Measurements from ENCODE around the gene FASTK. TPM values are rescaled to one million over a fixed set of nuclear protein-coding genes. Genes with fewer than 3 reads are reported as not detected.
A peak's percentile ranks its signal among the peaks of the same experiment; 100 is the strongest.
"Not testable (repeated sequence)": the region's sequence is repeated elsewhere in the genome, so short reads cannot be mapped to it uniquely, and the experiment has no call there.

The FASTK gene
- total RNA-seq, 1 experiment from 2014 or later, result 86.5 TPM

DNA sequence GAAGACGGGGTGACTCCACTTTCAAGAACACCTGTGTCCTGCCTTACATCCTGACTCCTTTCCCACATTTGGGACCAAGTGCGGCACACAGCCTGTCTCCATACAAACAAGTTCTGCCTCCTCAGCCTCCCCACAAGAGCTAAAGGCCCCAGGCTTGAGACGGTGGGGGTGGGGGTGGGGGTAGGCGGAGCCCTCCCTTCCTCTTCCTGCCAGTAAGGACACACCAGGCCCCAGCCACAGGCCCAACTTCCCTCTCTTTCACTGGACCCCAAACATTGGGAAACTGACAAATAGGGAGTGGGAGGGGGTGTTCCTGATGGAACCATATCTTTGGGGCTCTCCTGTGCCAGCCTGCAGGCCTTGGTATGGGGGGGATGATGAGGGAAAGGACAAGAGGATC is 27.5 kb downstream of the FASTK start:
- no peak for DNase-seq (ENCODE audit: low read depth)

DNA sequence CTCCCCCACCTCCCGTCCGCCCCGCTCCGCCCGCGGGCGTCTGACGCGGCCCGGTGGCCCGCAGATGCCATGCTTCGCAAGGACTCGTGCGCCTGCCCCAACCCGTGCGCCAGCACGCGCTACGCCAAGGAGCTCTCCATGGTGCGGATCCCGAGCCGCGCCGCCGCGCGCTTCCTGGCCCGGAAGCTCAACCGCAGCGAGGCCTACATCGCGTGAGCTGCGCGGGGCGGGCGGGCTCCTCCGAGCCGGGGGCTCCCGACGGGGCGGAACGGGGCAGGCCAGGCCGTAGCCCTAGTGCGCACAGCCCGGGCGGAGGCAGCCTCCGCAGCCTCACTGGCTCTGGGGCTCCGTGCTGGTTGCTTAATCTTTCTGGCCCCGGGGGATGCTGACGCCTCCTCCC is 29.5 kb downstream of the FASTK start:
- no peak for DNase-seq (ENCODE audit: low read depth)

DNA sequence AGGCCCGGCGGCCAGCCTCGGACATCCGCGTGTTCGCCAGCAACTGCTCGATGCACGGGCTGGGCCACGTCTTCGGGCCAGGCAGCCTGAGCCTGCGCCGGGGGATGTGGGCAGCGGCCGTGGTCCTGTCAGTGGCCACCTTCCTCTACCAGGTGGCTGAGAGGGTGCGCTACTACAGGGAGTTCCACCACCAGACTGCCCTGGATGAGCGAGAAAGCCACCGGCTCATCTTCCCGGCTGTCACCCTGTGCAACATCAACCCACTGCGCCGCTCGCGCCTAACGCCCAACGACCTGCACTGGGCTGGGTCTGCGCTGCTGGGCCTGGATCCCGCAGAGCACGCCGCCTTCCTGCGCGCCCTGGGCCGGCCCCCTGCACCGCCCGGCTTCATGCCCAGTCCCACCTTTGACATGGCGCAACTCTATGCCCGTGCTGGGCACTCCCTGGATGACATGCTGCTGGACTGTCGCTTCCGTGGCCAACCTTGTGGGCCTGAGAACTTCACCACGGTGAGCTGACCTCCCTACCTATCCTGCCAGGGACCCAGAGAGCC is 31.6 kb downstream of the FASTK start:
- DNase-seq (ENCODE audit: low read depth), result no peak

DNA sequence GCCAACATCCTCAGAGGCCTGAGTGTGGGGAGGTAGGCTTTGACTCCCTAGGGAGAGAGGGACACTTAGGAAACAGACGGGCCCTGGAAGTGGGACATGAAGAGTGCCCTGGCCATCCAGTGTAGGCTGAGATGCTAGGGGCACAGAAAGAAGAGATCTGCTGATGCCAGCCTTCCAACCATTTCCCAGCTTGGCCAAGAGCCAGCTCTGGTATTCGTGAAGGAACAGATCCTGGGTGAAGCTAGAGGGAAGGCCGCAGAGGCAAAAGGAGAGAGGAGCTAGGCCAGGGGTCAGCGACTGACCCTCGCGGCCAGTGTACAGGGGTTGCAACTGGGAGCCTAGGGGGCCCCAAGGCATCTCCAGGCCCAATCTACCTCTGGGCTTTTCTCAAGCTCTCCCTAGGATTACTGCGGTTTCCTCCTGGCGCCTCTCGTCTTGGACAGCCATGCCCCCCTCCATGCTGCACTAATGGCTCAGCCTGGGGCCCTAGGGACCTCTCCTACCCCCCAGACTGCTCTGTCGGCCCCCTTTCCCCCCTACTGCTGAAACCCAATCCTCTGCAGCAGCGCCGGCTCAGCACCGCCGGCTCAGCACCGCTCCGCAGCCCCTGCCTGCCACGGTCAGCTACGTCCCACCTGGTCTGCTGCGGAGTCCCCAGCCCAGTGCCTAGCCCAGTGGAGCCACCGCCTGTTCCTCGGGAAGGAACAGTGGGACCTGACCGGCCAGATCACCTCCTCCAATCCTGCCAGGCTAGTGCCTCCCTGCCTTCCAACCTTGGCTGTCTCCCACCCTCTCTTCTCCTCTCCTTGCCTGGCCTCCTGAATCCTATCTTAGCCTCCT is 32.4 kb downstream of the FASTK start, which contains the start of gene ASIC3:
TSS of gene ASIC3 (plus strand) at position 556 of the 840 bp plus-strand sequence. CDS start 355 bp downstream, outside the sequence.
- no peak for DNase-seq (ENCODE audit: low read depth)

DNA sequence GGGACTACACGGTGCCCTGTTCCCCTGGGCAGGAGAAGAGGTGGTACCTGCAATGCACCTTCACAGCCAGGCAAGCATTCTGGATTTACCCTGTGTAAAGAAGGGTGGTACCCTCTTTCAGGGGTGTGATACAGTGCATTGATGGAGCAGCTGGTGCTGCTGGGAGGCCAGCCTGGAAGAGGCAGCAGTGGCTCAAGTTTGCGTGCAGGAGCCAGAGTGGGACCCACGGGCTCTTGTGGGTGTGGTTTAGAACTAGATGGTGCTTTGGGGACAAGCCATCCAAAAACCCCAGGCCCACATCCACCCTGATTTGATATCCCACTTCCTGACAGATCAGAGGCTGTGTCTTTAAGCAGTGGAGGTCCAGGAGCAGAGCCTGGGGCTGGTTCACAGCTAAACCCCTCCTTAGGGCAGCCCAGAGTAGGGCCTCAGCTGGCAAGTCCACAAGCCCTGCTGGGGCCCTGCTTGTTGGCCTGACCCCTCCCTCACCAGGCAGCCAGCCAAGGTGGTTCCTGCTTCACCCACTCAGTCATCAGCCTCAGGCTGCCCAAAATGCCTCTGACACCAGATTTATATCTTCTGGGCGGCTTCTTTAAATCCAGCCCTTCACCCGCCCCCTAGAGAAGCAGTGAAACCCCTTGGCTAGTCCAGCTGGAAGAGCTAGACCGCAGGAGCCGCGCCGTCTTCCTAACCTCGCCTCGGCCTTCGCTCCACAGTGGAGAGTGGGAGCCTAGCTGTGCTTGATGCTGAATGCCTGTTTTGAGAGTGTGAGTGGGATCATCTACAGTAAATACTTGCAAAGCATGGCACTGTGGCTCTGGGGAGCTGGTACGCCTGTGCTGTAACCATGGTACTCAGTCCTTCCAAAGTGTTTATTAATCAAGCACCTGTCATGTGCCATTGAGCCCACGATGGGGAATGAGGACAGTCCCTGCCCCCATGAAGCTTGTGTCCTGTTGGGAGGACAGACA is 33.7 kb downstream of the FASTK start:
- peak; percentile 34 for DNase-seq (ENCODE audit: low read depth)

DNA sequence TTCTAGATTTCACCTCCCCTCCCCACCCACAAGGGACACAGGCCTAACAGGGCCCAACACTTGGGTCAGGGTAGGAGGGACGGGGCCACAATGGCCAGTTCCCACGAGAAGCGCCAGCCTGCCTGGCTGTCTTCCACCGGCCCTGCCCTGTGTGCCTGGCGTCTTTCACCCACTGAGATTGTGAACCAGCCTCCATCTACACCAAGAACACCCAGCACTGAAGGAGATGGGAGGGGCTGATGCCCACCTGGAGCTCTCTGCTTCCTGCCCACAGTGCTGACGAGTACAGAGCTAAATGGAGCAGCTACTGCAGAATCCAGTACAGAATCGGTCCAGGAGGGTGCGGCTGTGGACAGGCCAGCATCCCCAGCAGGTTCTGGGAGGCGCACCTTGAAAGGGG is 34.6 kb downstream of the FASTK start:
- no peak for DNase-seq (ENCODE audit: low read depth)

DNA sequence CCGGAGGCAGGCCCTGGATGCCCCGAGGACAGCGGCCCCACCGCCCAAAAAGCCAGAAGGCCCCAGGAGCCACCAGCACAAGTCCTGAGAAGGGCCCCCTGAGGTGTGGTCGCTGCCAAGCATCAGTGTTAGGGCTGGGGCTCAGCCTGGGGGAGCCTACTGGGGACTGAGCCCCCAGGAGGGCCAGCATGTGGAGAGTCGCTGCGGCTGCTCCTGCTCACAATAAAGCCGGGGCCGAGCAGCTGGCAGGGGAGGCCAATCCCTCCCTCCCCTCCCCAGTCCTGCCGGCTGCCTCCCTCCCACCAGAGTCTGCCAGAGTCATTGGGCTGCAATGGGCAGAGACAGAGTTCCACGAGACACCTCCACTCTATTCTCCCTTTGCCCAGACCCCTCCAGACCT is 35.3 kb downstream of the FASTK start:
- no peak for DNase-seq (ENCODE audit: low read depth)

DNA sequence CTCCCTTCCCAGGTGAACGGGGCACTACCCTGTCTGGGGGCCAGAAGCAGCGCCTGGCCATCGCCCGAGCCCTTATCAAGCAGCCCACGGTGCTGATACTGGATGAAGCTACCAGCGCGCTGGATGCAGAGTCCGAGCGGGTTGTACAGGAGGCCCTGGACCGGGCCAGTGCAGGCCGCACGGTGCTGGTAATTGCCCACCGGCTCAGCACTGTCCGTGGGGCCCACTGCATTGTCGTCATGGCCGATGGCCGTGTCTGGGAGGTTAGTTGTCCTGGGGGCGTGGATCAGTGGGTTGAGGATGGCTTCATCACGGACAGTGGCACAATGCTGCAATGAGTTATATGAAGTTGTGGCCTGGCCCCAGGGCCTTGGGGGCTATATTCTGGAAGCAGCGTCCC is 36.6 kb downstream of the FASTK start:
- no peak for DNase-seq (ENCODE audit: low read depth)

DNA sequence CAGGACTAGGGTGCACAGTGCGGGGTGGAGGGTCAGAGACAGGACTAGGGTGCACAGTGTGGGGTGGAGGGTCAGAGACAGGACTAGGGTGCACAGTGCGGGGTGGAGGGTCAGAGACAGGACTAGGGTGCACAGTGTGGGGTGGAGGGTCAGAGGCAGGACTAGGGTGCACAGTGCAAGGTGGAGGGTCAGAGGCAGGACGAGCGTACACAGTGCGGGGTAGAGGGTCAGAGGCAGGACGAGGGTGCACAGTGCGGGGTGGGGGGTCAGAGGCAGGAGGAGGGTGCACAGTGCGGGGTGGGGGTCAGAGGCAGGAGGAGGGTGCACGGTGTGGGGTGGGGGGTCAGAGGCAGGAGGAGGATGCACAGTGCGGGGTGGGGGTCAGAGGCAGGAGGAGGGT is 37.2 kb downstream of the FASTK start:
- DNase-seq (ENCODE audit: low read depth), result not testable (repeated sequence)

DNA sequence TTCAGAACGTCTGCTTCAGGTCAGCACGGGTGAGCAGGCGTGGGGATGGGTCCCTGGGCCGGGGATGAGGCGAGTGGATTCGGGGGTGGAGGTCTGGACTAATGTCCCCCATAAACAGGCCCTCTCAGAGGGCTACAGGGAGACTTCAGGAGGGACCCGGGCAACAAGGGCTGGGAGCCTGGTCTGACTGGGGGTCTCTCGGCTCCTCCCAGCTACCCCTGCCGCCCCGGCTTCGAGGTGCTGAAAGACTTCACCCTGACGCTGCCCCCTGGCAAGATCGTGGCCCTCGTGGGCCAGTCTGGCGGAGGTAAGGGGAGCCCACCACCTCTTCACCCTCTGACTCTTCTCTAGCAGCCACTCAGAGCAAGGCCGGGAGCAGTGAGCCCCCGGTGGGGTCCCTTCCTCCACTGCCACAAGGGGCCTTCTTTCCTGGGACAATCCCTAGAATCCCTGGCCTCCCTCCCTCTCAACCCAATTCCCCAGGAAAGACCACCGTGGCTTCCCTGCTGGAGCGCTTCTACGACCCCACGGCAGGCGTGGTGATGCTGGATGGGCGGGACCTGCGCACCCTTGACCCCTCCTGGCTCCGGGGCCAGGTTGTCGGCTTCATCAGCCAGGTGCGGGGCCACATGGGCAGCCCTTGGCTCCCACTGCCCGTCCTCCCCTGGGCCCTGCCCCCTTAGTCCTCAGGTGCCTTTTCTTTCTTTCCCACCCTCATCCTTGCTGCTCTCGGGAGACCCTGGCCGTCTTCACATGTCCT is 39.8 kb downstream of the FASTK start:
- no peak for DNase-seq (ENCODE audit: low read depth)

DNA sequence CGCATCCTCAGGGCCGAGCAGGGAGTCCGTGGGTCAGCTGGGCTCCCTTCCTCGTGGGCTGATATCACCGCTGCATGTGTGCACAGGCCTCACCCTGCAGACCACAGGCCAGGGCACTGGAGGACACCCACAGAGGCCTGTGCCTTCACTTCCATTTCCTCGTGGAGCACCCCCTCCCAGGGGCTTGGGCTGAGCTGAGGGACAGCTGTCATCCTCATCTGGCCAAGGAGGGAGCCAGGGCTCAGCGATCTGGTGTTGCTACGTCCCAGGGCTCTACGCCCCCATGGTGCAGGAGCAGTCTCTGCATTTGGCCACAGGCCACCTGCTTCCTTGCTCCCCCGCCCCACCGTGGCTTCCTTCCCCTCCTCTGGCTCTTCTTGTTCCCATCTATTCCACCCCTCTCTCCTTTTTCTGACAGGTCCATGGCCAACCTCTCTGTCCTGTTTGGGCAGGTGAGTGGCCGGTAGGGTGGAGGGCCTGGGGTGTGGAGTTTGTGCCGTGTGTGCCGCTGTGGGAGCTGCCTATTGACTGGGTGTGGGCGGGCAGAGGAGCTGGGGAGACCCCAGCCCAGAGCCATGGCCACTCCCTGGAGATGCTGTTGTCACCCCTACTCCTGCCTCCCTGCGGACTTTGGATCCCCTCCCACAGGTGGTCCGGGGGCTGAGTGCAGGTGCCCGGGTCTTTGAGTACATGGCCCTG is 40.6 kb downstream of the FASTK start:
- no peak for DNase-seq (ENCODE audit: low read depth)

DNA sequence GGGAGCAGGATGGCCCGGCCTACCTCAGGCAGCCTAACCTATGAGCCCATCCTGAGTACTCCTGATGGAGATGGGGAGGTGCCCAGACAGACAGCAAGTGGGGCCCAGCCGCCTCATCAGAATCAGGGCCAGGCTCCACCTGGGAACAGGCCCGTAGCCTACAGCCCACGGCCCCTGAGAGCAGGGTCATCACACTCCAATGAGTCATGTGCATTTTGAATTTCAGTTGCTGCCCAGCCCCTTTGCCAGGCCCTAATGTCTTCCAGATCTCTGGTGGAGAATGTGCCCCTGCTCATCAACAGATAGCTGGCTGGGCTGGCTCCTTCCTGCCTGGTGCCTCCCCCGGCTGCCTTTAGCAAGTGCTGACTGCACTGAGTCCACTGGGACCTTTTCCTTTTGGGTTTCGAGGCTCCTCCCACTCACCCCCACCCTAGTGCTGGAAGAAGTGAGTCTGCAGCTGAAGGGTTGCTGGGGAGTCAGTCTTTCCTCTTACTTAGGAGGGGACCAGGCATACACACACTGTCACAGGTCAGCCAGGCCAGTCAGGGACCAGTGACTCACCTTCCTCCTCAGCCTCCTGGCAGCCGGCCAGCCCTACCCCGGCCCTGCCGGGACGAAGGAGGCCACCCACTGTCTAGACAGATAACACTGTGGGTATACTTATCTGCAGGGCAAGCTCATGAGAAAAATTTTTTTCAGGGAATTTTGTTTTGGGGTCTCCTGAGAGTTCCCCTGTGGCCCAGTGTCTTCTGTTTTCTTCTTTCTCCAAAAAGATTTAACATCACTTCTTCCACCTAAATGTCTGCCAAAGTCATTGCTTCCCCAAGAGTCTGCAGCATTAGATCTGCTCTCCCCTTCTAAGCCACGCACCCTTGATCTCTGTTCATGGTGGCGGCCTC is 41.4 kb downstream of the FASTK start:
- DNase-seq (ENCODE audit: low read depth), result peak; percentile 98

DNA sequence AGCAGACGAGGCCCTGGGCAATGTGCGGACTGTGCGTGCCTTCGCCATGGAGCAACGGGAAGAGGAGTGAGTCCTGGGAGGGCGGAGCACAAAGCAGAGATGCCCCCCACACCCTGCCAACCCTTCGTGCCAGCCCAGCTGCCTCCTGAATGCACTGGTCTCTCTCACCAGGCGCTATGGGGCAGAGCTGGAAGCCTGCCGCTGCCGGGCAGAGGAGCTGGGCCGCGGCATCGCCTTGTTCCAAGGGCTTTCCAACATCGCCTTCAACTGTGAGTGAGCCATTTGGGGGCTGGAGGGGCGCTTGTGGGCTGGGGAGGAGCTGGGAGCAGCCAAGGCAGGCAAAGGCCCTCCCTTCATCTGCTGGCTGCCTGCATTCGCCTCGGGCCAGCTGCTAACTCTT is 44.7 kb downstream of the FASTK start:
- DNase-seq (ENCODE audit: low read depth), result no peak

DNA sequence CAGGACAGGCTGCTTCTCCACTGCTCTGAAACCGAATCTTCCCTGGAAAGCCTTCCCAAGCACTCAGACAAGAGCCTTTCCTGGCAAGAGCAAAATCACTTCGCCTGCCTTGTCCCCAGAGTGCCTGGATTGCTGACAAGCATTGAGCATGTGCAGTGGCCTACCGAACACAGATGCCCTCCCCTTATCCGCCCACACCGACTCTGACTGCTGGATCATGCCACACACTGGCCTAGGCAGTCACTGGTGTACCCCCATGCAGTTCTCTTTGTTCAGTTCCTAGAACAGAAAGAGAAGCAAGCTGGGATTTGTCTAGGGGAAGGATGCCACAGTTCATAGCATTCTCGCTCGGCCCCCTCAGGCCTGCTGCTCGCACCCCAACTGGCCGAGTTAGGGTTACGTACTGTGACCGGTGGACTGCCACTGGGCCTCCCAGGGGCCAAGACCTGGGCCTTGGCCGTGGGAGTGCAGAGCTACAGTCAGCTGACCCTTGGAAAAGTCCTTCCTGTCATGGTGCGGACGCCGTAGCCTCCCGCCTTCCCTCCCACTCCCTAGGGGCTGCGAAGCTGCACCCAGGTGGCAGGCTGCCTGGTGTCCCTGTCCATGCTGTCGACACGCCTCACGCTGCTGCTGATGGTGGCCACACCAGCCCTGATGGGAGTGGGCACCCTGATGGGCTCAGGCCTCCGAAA is 45.4 kb downstream of the FASTK start:
- DNase-seq (ENCODE audit: low read depth), result no peak

DNA sequence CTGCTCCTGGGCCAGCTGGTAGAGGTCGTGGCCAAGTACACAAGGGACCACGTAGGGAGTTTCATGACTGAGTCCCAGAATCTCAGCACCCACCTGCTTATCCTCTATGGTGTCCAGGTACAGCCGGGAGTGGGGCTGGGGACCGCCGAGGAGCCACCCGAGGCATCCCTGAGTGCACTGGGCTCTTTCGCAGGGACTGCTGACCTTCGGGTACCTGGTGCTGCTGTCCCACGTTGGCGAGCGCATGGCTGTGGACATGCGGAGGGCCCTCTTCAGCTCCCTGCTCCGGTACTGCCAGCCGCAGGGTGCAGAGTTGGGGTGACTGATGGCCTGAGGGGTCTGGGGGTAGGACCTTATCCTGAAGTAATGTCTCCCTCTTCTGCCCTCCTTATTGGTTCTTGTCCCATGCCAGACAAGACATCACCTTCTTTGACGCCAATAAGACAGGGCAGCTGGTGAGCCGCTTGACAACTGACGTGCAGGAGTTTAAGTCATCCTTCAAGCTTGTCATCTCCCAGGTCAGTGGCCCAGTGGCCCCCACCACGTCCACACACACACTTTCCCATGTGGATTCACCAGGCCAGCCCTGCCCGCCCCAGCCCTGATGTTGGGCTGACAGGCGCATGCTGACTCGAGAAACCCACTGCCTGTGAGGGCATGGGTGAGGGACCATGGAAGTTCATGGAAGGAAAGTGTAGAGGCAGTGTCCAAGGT is 46.1 kb downstream of the FASTK start:
- no peak for DNase-seq (ENCODE audit: low read depth)

DNA sequence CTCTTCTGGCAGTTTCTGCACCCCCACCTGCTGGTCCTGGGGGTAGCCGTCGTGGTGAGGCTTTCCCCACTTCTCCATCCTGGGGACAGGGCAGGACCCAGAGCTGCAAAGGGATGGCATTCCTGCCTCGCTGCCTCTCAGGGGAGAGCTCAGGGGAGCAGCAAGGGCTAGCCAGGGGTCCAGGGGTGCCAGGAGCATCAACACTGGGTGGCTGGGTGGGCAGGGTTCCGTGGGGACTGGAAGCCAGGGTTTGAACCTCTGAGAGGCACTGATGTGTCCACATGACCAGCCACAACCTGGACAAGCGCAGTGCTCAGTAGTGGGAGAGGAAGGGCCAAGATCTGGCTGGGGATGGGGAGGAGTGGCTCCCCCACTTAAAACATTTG is 46.8 kb downstream of the FASTK start:
- DNase-seq (ENCODE audit: low read depth), result no peak

DNA sequence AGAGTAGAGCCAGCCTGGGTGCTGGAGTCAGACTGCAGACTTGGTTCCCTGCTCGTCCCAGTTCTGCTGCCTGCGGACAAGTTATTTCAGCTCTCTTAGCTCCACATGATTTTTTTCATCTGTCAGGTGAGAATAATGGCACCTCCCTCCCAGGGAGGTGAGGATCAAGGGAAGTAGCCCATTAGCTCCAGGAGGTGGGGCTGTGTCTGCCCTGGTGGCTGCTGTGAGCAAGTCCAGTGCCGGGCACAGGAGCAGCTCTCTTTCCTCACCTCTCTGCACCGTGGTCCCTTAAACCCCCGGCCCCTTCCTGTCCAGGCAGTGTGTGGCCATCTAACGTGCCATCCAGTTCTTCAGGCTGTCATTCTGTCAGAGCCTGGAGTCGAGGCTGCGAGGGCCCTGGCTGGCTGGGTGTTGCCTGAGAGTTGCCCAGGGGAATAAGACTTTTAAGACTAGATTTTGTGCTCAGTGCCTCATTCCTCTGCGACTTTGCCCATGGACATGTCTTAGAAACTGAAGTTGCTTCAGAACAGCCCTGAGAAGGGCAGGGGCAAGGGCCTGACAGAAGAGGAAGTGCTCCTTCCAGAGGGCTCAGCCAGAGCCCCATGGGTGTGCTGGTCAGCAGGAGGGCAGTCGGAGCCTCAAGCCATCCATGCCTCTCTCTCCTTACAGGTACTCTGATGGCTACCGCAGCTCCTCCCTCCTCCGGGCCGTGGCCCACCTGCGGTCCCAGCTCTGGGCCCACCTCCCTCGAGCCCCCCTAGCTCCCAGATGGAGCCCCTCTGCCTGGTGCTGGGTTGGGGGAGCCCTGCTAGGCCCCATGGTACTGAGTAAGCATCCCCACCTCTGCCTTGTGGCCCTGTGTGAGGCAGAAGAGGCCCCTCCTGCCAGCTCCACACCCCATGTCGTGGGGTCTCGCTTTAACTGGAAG is 47.4 kb downstream of the FASTK start:
- no peak for DNase-seq (ENCODE audit: low read depth)
